Adrenal gland (tissue), 12 donors: Measurements from ENCODE around the gene SDR42E1. TPM values are rescaled to one million over a fixed set of nuclear protein-coding genes. Genes with fewer than 3 reads are reported as not detected.
A peak's percentile ranks its signal among the peaks of the same experiment; 100 is the strongest.

Experiments
- DNase-seq, 7 donors: peaks; one replicate each; pipeline ENCODE4 v3.0.0-alpha.2; 2019 to 2020
- H3K27ac ChIP-seq, 5 donors: fragments of 200-600 bp; sonication (generic) in 4 of 5; 1 replicate in 3 of 5; 2 replicates in 2 of 5; pipeline versions ENCODE4 v1.5.1 to v1.8.0; 2016 to 2020; ENCODE audit warnings: mild to moderate bottlenecking in 1 of 5
- H3K27me3 ChIP-seq: fragments of 200-600 bp; 2 replicates; pipeline ENCODE4 v1.8.0; 2021
- H3K36me3 ChIP-seq, 2 donors: fragments of 200-600 bp; replicated peaks in 1 of 2; 1 replicate in 1 of 2; 2 replicates in 1 of 2; pipeline versions ENCODE4 v1.5.1 to v1.8.0; 2018 to 2022
- H3K4me1 ChIP-seq, 2 donors: fragments of 200-600 bp; replicated peaks in 1 of 2; 1 replicate in 1 of 2; 2 replicates in 1 of 2; pipeline versions ENCODE4 v1.5.1 to v1.8.0; 2018 to 2021
- H3K4me3 ChIP-seq, 4 donors: fragments of 200-600 bp; sonication (generic) in 3 of 4; one replicate each; pipeline ENCODE4 v1.5.1; 2016 to 2018
- H3K9me3 ChIP-seq, 3 donors: fragments of 200-600 bp; sonication (generic) in 1 of 3; replicated peaks in 1 of 3; 1 replicate in 2 of 3; 2 replicates in 1 of 3; pipeline versions ENCODE4 v1.5.1 to v1.8.0; 2016 to 2021
- POLR2A ChIP-seq, 2 donors: fragments of 450-650 bp; IDR thresholded peaks; one replicate each; pipeline ENCODE4 v1.6.1; 2017; ENCODE audit warnings: antibody characterized with exemption in 2 of 2, mild to moderate bottlenecking in 2 of 2, moderate library complexity in 1 of 2
- WGBS, 4 donors: extraction: QIAGEN DNeasy Blood & Tissue Kit in 2 of 4; methylation state at CpG; one replicate each; pipeline versions ENCODE4 v1.1.5 to v1.1.7; 2013 to 2017; 5-methylcytosine and 5-hydroxymethylcytosine counted together
- intact Hi-C, 2 donors: fragments of 100-400 bp; cut with DNase I; formaldehyde crosslinking; loops; one replicate each; pipeline versions ENCODE4 v1.14.1 to v1.15.0; 2022 to 2023
- polyA plus RNA-seq, 3 donors: library from polyadenylated mRNA; stranded (reverse); fragments of 200-250 nt in 2 of 3; fragments of 350-450 nt in 1 of 3; fragmentation: Illumina TruSeq in 1 of 3; extraction: RNeasy Lipid Tissue Mini Kit (QIAGEN cat#74804) in 1 of 3; gene quantifications; one replicate each; pipeline ENCODE4 v1.2.3, GENCODE V29; 2013 to 2014
- total RNA-seq, 9 donors: library from RNA; depleted of rRNA in 4 of 9; stranded (reverse); fragments of >200 nt in 4 of 9; fragments of 120-200 nt in 1 of 9; fragmentation: NEBNext Ultra II Directional in 1 of 9; extraction: Animal tissue kit (Norgen Biotek cat#: 25700) in 1 of 9; gene quantifications; one replicate each; pipeline versions ENCODE4 v1.1.0 to v1.2.4, GENCODE V29; 2013 to 2023
- TF ChIP-seq, protein P1 (sequence below), 6 experiments: fragments of 450-650 bp in 4 of 6; fragments of 200-600 bp in 2 of 6; sonication (generic) in 1 of 6; IDR thresholded peaks; 1 replicate in 5 of 6; 2 replicates in 1 of 6; pipeline versions ENCODE4 v1.5.1 to v1.8.0; 2016 to 2021; ENCODE audit warnings: antibody characterized with exemption in 6 of 6, mild to moderate bottlenecking in 2 of 6, moderate library complexity in 1 of 6
- donor health status: healthy with polysubstance abuse.
- donor health status: Bipolar disorder and iron deficiency.
- donor health status: DM: yes; HTN: yes; CAD: no.
- donor health status: DM: no; HTN: no; CAD: no.
- donor health status: DM: no; HTN: no; CAD: no.
- donor health status: DM: yes; HTN: yes; CAD: no.

SDR42E1 gene
- total and polyA plus RNA-seq, 12 donors, result 0.10 to 0.94 (median 0.28) TPM; not detected in 1

DNA sequence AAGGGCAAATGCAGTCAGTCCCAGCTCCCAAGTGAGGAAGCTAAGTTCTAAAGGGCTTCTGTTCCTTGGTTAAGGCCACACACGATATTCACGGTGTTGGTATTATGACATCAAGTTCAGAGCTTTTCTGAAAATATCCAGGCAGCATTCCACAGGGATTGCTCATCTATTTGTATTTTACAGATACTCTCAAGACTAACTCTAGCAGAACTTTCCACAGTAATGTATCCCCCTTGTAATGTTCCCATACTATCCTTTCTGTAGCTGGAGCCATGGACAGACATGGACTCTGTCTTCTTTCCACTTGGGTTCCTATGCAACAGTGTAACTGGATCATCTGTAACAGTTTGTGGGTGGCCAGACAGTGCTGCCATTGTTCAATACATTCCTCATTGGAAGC is 13.5 kb downstream of the SDR42E1 start:
- Histone ChIP-seq H3K9me3 (no peaks in the 10 kb centered on the region), H3K36me3 (no peaks in the 10 kb centered on the region), H3K27ac (peak overlapping the region in 1 of 5 donors; percentile 39), H3K27me3 (no peaks in the 10 kb centered on the region), H3K4me3 (no peak overlapping the region), H3K4me1 (no peaks in the 10 kb centered on the region)
- intact Hi-C loops, result no loop called here
- peak in 3 of 7 donors; percentile 21 to 29 (median 26) for DNase-seq
- TF ChIP-seq POLR2A (IDR thresholded peaks at IDR 0.05), result no peak
- 18 to 36% (median 24%) methylated on average over 2 of the region's 2 CpGs for WGBS, 4 donors

DNA sequence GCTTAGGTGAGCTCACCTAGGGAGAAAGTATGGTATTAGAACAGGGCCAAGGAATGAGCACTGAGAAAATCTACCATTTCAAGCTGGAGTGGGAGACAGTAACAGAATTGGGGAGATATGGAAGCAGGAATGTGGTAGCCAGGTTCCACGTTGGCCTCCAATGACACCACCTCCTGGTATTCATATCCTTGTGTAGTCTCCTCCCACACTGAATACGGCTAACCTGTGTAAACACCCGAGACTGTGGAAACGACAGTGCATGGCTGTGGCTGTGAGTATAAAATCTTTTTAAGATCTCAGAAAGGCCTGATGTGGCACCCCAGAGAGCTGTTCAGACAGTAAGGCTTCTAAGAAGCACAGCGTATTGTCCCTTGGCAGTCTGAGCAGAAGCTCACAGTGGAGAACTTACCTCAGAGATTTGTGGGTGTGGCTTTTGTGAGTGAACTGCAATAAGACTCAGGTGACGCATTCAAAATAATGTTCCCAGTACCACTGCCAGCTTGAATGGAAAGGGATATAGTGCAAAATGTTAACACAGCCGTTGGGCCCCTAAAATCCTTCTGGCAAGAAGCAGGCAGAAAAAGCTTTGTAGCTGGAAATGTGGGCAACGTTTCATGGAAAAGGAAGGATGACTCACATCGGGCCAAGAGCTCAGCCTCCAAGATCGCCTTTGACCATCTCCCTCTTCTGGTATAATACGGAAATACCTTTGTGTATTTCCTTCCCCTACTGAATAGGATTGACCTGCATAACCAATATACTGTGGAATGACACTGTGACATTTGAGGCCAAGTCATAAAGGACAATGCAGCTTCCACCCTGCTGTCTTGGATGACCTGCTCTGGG is 14.4 kb downstream of the SDR42E1 start:
- WGBS, 4 donors, result 58 to 69% (median 61%) methylated on average over 11 of the region's 11 CpGs
- peak overlapping the region in 1 of 5 donors; percentile 39 for H3K27ac ChIP-seq
- no peaks in the 10 kb centered on the region for H3K9me3 ChIP-seq
- H3K4me1 ChIP-seq, result no peaks in the 10 kb centered on the region
- H3K4me3 ChIP-seq, result no peak overlapping the region
- intact Hi-C loops, result no loop called here
- no peaks in the 10 kb centered on the region for H3K27me3 ChIP-seq
- DNase-seq, result peak in 1 of 7 donors; percentile 36
- H3K36me3 ChIP-seq, result no peaks in the 10 kb centered on the region
- TF ChIP-seq, protein P1, sequence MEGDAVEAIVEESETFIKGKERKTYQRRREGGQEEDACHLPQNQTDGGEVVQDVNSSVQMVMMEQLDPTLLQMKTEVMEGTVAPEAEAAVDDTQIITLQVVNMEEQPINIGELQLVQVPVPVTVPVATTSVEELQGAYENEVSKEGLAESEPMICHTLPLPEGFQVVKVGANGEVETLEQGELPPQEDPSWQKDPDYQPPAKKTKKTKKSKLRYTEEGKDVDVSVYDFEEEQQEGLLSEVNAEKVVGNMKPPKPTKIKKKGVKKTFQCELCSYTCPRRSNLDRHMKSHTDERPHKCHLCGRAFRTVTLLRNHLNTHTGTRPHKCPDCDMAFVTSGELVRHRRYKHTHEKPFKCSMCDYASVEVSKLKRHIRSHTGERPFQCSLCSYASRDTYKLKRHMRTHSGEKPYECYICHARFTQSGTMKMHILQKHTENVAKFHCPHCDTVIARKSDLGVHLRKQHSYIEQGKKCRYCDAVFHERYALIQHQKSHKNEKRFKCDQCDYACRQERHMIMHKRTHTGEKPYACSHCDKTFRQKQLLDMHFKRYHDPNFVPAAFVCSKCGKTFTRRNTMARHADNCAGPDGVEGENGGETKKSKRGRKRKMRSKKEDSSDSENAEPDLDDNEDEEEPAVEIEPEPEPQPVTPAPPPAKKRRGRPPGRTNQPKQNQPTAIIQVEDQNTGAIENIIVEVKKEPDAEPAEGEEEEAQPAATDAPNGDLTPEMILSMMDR (IDR thresholded peaks at IDR 0.05), result peak in 5 of 6 experiments; percentile 11 to 37 (median 27)
- no peak for TF ChIP-seq POLR2A (IDR thresholded peaks at IDR 0.05)

DNA sequence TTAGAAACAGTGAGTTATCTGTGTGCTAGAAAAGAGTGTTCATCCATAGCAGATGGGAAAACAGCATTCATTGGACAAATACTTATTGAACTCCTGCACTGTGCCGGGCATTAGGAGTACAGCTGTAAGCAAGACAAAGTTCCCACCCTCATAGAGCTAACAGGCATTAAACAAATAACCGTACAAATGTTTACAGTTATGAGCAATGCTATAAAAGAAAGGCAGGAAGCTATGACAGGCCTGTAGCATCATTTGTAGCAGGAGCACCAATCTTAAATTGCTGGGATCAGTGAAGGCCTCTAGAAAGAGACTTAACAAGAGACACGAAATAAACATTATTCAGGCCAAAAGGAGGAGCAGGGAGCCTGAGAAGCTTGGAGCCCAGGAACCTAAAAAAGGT is 15.6 kb downstream of the SDR42E1 start:
- Histone ChIP-seq H3K27me3 (no peaks in the 10 kb centered on the region), H3K27ac (no peak overlapping the region), H3K36me3 (no peaks in the 10 kb centered on the region), H3K4me1 (no peaks in the 10 kb centered on the region), H3K9me3 (no peaks in the 10 kb centered on the region), H3K4me3 (no peak overlapping the region)
- no peak for TF ChIP-seq POLR2A (IDR thresholded peaks at IDR 0.05)
- TF ChIP-seq, protein P1 (IDR thresholded peaks at IDR 0.05), result no peak
- 77 to 87% (median 82%) methylated on average over 3 of the region's 3 CpGs for WGBS, 4 donors
- intact Hi-C loops, result no loop called here
- DNase-seq, result no peak

DNA sequence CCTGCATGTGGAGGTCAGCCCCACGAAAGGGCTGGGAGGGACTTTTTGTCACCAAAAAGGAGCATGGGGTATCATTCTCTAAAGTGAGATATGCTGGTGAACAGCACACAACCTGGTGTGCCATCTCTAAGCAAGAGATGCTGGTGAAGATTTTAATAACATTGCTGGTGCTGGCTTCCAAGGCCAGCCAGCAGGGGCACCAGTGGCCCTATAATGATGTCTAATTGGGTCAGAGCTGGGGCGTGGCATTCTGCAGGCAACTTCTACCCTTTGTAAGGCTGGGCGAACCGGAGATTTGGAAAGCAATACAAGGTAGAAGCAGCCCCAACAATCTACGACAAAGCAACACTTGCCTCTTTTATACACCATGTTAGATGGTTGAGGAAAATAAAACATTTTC is 16.8 kb downstream of the SDR42E1 start:
- Histone ChIP-seq H3K27ac (no peak overlapping the region), H3K36me3 (no peaks in the 10 kb centered on the region), H3K27me3 (no peaks in the 10 kb centered on the region), H3K9me3 (no peaks in the 10 kb centered on the region), H3K4me3 (no peak overlapping the region), H3K4me1 (no peaks in the 10 kb centered on the region)
- intact Hi-C loops, result no loop called here
- TF ChIP-seq, protein P1 (IDR thresholded peaks at IDR 0.05), result no peak
- no peak for TF ChIP-seq POLR2A (IDR thresholded peaks at IDR 0.05)
- no peak for DNase-seq
- 79 to 83% (median 81%) methylated on average over 5 of the region's 5 CpGs for WGBS, 4 donors
